HCT116 (cell line): ENCODE data around the gene OR13A1.

Source experiments
- CEBPB ChIP-seq: IDR thresholded peaks from 2 replicates; pipeline ENCODE4 v1.6.1; 2012; ENCODE audit warnings: low read depth
- EZH2 ChIP-seq: fragments of 200-600 bp; sonication (generic); IDR thresholded peaks from 2 replicates; pipeline ENCODE4 v1.6.1; 2017; ENCODE audit warnings: antibody characterized with exemption, mixed run types
- FOSL1 ChIP-seq: IDR thresholded peaks from 2 replicates; pipeline ENCODE4 v1.6.1; 2012; ENCODE audit warnings: low read depth
- JUND ChIP-seq: IDR thresholded peaks from 2 replicates; pipeline ENCODE4 v1.6.1; 2012
- MAX ChIP-seq: IDR thresholded peaks from 2 replicates; pipeline ENCODE4 v1.6.1; 2012
- POLR2A ChIP-seq: IDR thresholded peaks from 2 replicates; pipeline ENCODE4 v1.7.0; 2011; ENCODE audit warnings: borderline replicate concordance; ENCODE audit not compliant: insufficient read depth, insufficient read length; ENCODE audit errors: extremely low read depth
- POLR2AphosphoS5 ChIP-seq: IDR thresholded peaks from 2 replicates; pipeline ENCODE4 v1.6.1; 2011; ENCODE audit warnings: mild to moderate bottlenecking, low read depth, low read length, moderate library complexity
- SIN3A ChIP-seq: IDR thresholded peaks from 2 replicates; pipeline ENCODE4 v1.6.1; 2012; ENCODE audit warnings: low read depth
- SP1 ChIP-seq: IDR thresholded peaks from 2 replicates; pipeline ENCODE4 v1.6.1; 2012; ENCODE audit warnings: low read depth
- ZNF274 ChIP-seq: fragments of 200-500 bp; sonication (Bioruptor generic); IDR thresholded peaks from 2 replicates; pipeline ENCODE4 v1.6.1; 2014; ENCODE audit warnings: mild to moderate bottlenecking, low read depth, low read length, inconsistent platforms
- TF ChIP-seq, protein P1 (sequence below), 3 experiments: fragments of 200-600 bp in 1 of 3; sonication (generic) in 1 of 3; IDR thresholded peaks in 2 of 3; conservative IDR thresholded peaks in 1 of 3; 2 replicates each; pipeline ENCODE4 v1.5.1; 2012 to 2017; ENCODE audit warnings: low read depth in 2 of 3, low read length in 2 of 3, antibody characterized with exemption in 1 of 3, borderline replicate concordance in 1 of 3, control low read depth in 1 of 3, mild to moderate bottlenecking in 1 of 3, mixed read lengths in 1 of 3, mixed run types in 1 of 3, moderate library complexity in 1 of 3; ENCODE audit not compliant: insufficient read depth in 1 of 3

DNA sequence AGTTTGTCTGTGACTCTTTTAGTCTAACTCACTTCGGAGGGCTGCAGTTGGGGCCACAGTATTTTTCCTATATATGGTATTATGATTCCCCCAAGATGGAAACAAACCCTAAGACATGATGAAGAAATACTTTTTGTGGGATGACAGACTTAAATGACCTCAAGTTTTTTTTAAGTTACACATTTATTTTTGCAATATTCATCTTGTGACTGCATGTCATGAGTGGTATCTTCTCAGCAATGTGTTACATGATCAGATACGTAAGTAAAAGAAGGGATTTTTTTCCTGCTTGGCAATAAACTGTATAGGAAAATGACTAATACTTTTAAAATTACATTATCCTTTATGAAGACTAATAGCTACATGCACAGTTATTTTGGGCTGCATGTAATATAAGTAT lies 57.8 kb downstream of the OR13A1 start:
- TF ChIP-seq, protein P1, sequence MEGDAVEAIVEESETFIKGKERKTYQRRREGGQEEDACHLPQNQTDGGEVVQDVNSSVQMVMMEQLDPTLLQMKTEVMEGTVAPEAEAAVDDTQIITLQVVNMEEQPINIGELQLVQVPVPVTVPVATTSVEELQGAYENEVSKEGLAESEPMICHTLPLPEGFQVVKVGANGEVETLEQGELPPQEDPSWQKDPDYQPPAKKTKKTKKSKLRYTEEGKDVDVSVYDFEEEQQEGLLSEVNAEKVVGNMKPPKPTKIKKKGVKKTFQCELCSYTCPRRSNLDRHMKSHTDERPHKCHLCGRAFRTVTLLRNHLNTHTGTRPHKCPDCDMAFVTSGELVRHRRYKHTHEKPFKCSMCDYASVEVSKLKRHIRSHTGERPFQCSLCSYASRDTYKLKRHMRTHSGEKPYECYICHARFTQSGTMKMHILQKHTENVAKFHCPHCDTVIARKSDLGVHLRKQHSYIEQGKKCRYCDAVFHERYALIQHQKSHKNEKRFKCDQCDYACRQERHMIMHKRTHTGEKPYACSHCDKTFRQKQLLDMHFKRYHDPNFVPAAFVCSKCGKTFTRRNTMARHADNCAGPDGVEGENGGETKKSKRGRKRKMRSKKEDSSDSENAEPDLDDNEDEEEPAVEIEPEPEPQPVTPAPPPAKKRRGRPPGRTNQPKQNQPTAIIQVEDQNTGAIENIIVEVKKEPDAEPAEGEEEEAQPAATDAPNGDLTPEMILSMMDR (IDR thresholded peaks at IDR 0.05 in 2 of 3, conservative IDR thresholded peaks at IDR 0.05 in 1 of 3; ENCODE audit: borderline replicate concordance in 1 of 3, insufficient read depth in 1 of 3, low read depth in 2 of 3, low read length in 2 of 3): no peak
- TF ChIP-seq MAX (no peak), POLR2A (no peak), JUND (no peak), EZH2 (no peak), POLR2AphosphoS5 (no peak), SIN3A (no peak), ZNF274 (no peak), FOSL1 (no peak), CEBPB (no peak), SP1 (no peak)
